HEK293T (cell line): ENCODE measurements around the gene ARHGEF10L.

Source experiments
- ARNT ChIP-seq: fragments of 450-650 bp; IDR thresholded peaks from 2 replicates; pipeline ENCODE4 v1.6.1; 2017; ENCODE audit warnings: mild to moderate bottlenecking
- ELF4 ChIP-seq: fragments of 450-650 bp; IDR thresholded peaks from 2 replicates; pipeline ENCODE4 v1.6.1; 2017; ENCODE audit warnings: antibody characterized with exemption
- FOXA1 ChIP-seq: fragments of 450-650 bp; IDR thresholded peaks from 2 replicates; pipeline ENCODE4 v1.6.1; 2016; ENCODE audit warnings: mild to moderate bottlenecking
- FOXK2 ChIP-seq: fragments of 450-650 bp; IDR thresholded peaks from 2 replicates; pipeline ENCODE4 v1.6.1; 2016; ENCODE audit warnings: mild to moderate bottlenecking
- FOXM1 ChIP-seq: fragments of 450-650 bp; IDR thresholded peaks from 2 replicates; pipeline ENCODE4 v1.6.1; 2017; ENCODE audit warnings: mild to moderate bottlenecking, borderline replicate concordance
- HDGF ChIP-seq: fragments of 450-650 bp; IDR thresholded peaks from 2 replicates; pipeline ENCODE4 v1.6.1; 2017; ENCODE audit warnings: antibody characterized with exemption, borderline replicate concordance
- LEF1 ChIP-seq: fragments of 450-650 bp; IDR thresholded peaks from 2 replicates; pipeline ENCODE4 v1.6.1; 2017; ENCODE audit warnings: mild to moderate bottlenecking, borderline replicate concordance
- PKNOX1 ChIP-seq: fragments of 450-650 bp; IDR thresholded peaks from 2 replicates; pipeline ENCODE4 v1.6.1; 2016
- SP1 ChIP-seq: fragments of 450-650 bp; IDR thresholded peaks from 2 replicates; pipeline ENCODE4 v1.6.1; 2017
- SUZ12 ChIP-seq: fragments of 450-650 bp; IDR thresholded peaks from 2 replicates; pipeline ENCODE4 v1.6.1; 2016; ENCODE audit warnings: mild to moderate bottlenecking
- ZNF384 ChIP-seq: fragments of 450-650 bp; IDR thresholded peaks from 2 replicates; pipeline ENCODE4 v1.6.1; 2016

- no peak for TF ChIP-seq PKNOX1
- no peak for TF ChIP-seq FOXK2
- TF ChIP-seq SP1, result no peak
- TF ChIP-seq HDGF, result no peak
- TF ChIP-seq ELF4, result no peak
- no peak for TF ChIP-seq FOXM1
- no peak for TF ChIP-seq FOXA1
- TF ChIP-seq ZNF384, result no peak
- TF ChIP-seq SUZ12, result no peak
- TF ChIP-seq LEF1, result no peak
- no peak for TF ChIP-seq ARNT
These were observed at the start of gene ARHGEF10L for GRCh38 chr1:17539477-17540254.
